Omental fat pad (tissue), 4 donors: Measurements from ENCODE around the gene ABCD3. TPM values are rescaled to one million over a fixed set of nuclear protein-coding genes. Genes with fewer than 3 reads are reported as not detected.
A peak's percentile ranks its signal among the peaks of the same experiment; 100 is the strongest.

Experiments used
- ATAC-seq: fragments of 150-250 bp; one replicate; pipeline ENCODE4 v1.9.1; 2016; ENCODE audit warnings: mild to moderate bottlenecking, moderate library complexity; ENCODE audit not compliant: low FRiP score
- DNase-seq: peaks from one replicate; pipeline ENCODE4 v3.0.0-alpha.2; 2019; ENCODE audit warnings: low spot score
- CTCF ChIP-seq, 3 donors: fragments of 450-650 bp; IDR thresholded peaks; one replicate each; pipeline ENCODE4 v1.5.1; 2016 to 2017; ENCODE audit warnings: antibody characterized with exemption in 3 of 3, mild to moderate bottlenecking in 3 of 3, moderate library complexity in 2 of 3
- total RNA-seq, 4 donors: library from RNA; depleted of rRNA; stranded (reverse); fragments of >200 nt; gene quantifications; one replicate each; pipeline ENCODE4 v1.1.0, GENCODE V29; 2016

Gene ABCD3
- total RNA-seq, 4 donors from 2014 or later, result 18.5 to 43.5 (median 23.4) TPM

DNA sequence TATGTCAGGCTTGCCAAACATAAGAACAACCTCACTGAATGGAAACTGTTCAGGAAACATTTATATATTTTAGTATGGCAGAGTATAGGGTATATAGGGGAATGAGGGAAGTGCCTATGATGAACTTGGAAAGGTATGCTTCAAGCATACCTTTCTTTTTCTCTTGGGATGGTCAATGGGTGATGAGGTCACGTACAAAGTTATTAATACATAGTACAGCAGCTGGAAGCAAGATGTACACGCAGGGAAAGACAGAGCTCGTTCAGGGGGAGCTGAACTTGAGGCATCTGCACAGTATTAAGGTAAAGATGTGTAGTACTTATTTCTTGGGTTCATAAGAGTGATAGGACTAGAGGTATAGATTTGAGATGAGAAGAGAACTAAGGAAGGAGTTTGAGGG lies 61.5 kb downstream of the ABCD3 start:
- ATAC-seq, result no peak
- DNase-seq, result no peak
- TF ChIP-seq CTCF (IDR thresholded peaks at IDR 0.05), result no peak

GRCh38 chr1:94481473-94481933 lies 63.3 kb downstream of the ABCD3 start:
- peak in 1 of 3 donors; percentile 57 for TF ChIP-seq CTCF (IDR thresholded peaks at IDR 0.05)
- ATAC-seq (peak; percentile 94), DNase-seq (no peak)

DNA sequence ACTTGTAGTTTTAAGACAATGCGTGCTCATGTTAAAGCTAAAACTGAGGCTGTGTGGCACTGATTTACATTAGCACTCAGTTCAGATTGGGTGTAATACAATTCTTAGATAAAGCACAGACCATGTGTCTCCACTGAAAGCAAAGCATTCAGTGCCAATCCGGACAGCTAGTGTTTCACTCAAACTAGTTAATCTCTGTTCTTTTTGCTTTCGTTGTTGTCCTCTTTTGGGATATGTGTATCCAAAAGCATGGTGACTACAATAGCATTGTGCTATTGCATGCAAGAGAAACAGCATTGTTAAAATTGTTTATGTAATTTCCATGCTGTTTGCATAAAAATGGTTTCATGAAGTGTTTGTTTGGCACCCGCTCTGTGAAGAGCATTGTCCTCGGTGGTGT lies 68.8 kb downstream of the ABCD3 start:
- no peak for TF ChIP-seq CTCF (IDR thresholded peaks at IDR 0.05)
- ATAC-seq, result no peak
- DNase-seq, result no peak

- no peak for TF ChIP-seq CTCF (IDR thresholded peaks at IDR 0.05)
- DNase-seq (no peak), ATAC-seq (no peak)
Measured at GRCh38 chr1:94490556-94490955, 72.4 kb downstream of the ABCD3 start.

- DNase-seq (no peak), ATAC-seq (no peak)
- TF ChIP-seq CTCF (IDR thresholded peaks at IDR 0.05), result no peak
Measured at GRCh38 chr1:94496076-94496755, 78.0 kb downstream of the ABCD3 start.

DNA sequence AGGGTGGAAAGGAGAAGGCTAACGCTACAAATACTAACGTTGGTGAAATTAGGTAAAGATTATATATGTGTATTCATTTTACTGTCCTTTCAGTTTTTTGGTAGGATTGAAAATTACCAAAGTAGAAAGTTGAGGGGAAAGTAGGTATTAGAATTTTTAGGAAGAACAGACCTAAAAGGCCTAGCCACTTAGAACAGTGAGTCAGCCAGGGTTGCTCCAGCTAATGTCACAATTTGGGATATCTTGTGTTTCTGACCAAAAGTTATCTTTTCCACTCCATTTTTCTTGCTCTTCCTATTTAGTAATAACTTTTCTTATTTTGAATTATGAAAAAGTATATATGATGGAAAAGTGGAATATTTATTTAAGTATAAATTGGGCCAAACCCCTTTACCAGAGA lies 83.2 kb downstream of the ABCD3 start:
- ATAC-seq, result no peak
- TF ChIP-seq CTCF (IDR thresholded peaks at IDR 0.05), result no peak
- no peak for DNase-seq

GRCh38 chr1:94501935-94502334 lies 83.7 kb downstream of the ABCD3 start:
- no peak for TF ChIP-seq CTCF (IDR thresholded peaks at IDR 0.05)
- no peak for ATAC-seq

More at GRCh38 chr1:94501935-94502334, 83.7 kb downstream of the ABCD3 start:
- DNase-seq, result no peak
